ENCODE measurements around the gene KDELR3.

KDELR3 gene

DNA sequence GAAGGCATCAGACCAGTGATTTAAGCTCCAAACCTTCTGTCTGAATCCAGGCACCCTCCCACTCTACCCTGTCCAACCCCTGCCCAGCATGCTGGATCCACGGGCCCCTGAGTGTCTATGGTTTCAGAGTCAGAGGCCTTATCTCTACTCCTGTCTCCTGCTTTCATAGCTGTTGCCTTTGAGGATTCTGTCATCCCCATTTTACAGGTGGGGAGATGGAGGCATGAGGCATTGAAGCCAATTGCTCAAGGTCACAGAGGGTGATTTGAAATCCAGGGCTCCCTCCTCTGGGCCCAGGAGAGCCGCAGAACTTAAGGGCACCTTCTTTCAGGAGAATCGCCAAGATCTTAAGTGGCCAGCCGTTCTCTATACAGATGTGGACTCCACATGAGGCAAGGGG, 16.0 kb upstream of the KDELR3 start:
- DNase-seq = no peak
- Histone ChIP-seq H3K36me3 (no peaks in the 10 kb centered on the region; the same call in 1 of the 2 replicates), H3K27ac (peak overlapping the region; percentile 78), H3K27me3 (ENCODE audit: insufficient read depth, low read depth, severe bottlenecking) (no peaks in the 10 kb centered on the region), H3K4me3 (ENCODE audit: low read depth, low read length) (no peak overlapping the region), H3K9me3 (ENCODE audit: severe bottlenecking) (no peaks in the 10 kb centered on the region)
- TF ChIP-seq, protein P1, sequence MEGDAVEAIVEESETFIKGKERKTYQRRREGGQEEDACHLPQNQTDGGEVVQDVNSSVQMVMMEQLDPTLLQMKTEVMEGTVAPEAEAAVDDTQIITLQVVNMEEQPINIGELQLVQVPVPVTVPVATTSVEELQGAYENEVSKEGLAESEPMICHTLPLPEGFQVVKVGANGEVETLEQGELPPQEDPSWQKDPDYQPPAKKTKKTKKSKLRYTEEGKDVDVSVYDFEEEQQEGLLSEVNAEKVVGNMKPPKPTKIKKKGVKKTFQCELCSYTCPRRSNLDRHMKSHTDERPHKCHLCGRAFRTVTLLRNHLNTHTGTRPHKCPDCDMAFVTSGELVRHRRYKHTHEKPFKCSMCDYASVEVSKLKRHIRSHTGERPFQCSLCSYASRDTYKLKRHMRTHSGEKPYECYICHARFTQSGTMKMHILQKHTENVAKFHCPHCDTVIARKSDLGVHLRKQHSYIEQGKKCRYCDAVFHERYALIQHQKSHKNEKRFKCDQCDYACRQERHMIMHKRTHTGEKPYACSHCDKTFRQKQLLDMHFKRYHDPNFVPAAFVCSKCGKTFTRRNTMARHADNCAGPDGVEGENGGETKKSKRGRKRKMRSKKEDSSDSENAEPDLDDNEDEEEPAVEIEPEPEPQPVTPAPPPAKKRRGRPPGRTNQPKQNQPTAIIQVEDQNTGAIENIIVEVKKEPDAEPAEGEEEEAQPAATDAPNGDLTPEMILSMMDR (IDR thresholded peaks at IDR 0.05; ENCODE audit: low read depth, low read length) = no peak

DNA sequence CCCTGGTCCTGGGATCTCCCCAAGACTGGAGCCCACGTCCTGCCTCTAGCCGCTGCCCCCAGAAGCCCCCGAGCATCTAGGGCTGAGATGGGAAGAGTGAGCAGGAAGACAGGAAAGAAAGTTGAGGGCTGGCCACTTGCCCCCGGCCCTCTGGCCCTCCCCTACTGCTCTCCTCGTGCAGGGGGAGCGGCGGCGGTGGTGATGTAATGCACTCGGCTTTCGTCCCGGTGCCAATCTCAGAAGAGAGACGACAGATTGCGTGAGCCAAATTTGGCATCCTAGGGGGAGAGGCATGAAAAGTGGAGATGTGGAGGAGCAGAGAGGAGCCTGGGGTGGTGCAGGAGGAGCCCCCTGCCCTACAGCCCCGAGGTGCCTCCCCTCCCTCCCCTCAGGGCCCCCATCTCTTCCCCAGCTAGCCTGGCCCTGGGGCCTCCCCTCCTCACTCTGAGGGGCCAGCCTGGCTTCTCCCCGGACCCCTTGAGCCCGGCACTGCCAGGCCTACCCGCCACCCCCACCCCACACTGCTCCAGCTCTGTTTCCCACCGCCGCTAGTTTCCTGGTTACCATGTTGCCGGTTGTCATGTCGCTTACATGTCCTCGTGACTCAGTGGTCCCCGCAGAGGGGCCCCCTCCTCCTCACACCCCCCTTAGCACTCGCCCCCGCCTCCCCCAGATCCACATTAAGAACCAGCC, 15.4 kb upstream of the KDELR3 start:
- TF ChIP-seq, protein P1 (IDR thresholded peaks at IDR 0.05; ENCODE audit: low read depth, low read length) = no peak
- Histone ChIP-seq H3K9me3 (ENCODE audit: severe bottlenecking) (no peaks in the 10 kb centered on the region), H3K27me3 (ENCODE audit: insufficient read depth, low read depth, severe bottlenecking) (no peaks in the 10 kb centered on the region), H3K27ac (peak overlapping the region; percentile 78), H3K4me3 (ENCODE audit: low read depth, low read length) (no peak overlapping the region), H3K36me3 (no peaks in the 10 kb centered on the region; the same call in 1 of the 2 replicates)
- DNase-seq = peak; percentile 46

DNA sequence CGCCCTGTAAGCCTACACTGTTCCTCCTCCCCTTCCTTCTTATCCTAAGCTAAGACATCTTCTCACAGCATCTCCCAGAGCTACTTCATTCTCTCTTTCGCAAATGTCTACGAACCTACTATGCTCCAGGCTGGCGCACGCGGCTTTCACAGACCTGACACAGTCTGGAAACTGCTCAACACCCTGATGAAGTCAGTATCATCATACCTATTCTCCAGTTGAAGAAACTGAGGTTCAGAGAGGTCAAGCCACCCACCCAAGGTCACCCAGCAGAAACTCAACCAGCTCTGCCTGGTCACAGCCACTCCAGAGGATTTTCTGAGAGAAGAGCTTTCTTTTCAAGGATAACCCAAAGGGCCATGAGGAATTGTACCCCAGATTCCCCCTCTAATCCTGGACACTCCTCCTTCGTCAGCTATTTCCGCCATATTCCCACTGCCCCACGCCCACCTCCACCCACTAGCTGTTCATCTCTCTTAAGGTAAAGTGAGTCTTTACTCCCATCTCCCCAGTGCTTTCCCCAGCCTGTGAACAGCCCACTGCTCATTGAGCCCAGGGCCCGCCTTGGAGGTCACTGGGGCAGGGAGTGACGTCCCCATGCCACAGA, 14.7 kb upstream of the KDELR3 start:
- Histone ChIP-seq H3K36me3 (no peaks in the 10 kb centered on the region; the same call in 1 of the 2 replicates), H3K27me3 (ENCODE audit: insufficient read depth, low read depth, severe bottlenecking) (no peaks in the 10 kb centered on the region)
- no peak for DNase-seq

DNA sequence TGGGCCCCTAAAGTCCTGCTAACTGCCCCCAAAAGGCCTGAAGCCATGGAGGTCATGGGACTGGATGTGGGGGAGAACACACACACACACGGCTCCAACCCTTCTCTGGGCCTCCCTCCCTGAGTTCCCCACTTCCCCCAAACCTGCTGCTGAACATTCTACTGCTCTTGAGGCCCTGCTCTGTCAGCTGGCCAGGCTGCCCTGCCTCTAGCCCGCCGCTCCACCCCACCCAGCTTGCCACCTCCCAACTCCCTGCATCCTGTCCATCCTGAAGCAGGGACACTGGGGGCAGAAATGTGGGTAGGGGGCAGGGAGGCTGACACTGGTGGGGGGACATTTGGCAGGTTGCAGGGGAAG, 13.9 kb upstream of the KDELR3 start:
- H3K4me3 ChIP-seq (ENCODE audit: low read depth, low read length) = peak overlapping the region; percentile 41
- no peaks in the 10 kb centered on the region for H3K9me3 ChIP-seq (ENCODE audit: severe bottlenecking)
- H3K27me3 ChIP-seq (ENCODE audit: insufficient read depth, low read depth, severe bottlenecking) = no peaks in the 10 kb centered on the region
- no peak overlapping the region; the same call in 1 of the 2 replicates for H3K27ac ChIP-seq
- no peak for DNase-seq
- no peaks in the 10 kb centered on the region; the same call in 1 of the 2 replicates for H3K36me3 ChIP-seq
- TF ChIP-seq, protein P1 (IDR thresholded peaks at IDR 0.05; ENCODE audit: low read depth, low read length) = no peak

More for the DNA sequence above, 14.7 kb upstream of the KDELR3 start:
- TF ChIP-seq, protein P1 (IDR thresholded peaks at IDR 0.05; ENCODE audit: low read depth, low read length) = no peak
- Histone ChIP-seq H3K9me3 (ENCODE audit: severe bottlenecking) (no peaks in the 10 kb centered on the region), H3K27ac (peak overlapping the region; percentile 14; the same call in 1 of the 2 replicates), H3K4me3 (ENCODE audit: low read depth, low read length) (no peak overlapping the region)

DNA sequence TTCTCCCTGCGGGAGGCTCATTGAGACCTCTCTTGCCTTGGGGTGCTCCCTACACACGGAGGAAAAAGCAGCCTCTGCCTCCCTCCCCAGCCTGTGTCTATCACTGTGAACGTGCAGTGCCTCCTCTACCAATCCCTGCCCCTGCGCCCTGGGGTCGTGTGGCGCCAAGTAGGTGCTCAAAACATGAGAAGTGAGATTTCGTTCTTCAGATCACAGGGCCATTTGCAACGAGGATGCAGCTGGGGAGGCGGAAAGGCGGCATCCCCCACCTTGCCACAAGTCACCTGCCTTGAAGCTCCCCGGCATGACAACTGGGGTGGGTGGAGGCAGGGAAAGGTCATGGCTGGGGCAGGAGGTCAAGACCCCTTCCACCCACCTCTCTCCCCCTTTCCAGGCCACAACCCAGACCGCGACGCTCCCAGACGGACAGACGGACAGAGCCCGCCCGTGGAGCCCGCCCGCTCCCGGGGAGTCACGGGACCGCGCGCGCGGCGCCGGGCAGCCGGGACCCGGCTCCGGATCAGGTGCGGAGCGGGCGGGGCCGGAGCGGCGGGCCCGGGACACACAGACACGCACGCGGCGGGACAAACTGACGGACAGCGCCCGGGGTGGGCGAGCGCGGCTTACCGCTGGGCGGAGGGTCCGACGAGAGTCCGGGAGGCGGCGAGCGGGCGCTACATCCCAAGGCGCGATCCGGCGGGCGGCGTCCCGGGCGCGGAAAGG, 13.4 kb upstream of the KDELR3 start:
- peak overlapping the region; percentile 41 for H3K4me3 ChIP-seq (ENCODE audit: low read depth, low read length)
- no peak for DNase-seq
- H3K9me3 ChIP-seq (ENCODE audit: severe bottlenecking) = no peaks in the 10 kb centered on the region
- TF ChIP-seq, protein P1 (IDR thresholded peaks at IDR 0.05; ENCODE audit: low read depth, low read length) = no peak
- H3K27me3 ChIP-seq (ENCODE audit: insufficient read depth, low read depth, severe bottlenecking) = no peaks in the 10 kb centered on the region
- H3K36me3 ChIP-seq = no peaks in the 10 kb centered on the region; the same call in 1 of the 2 replicates
- H3K27ac ChIP-seq = peak overlapping the region; percentile 47
